HG03432 (cell line): Measurements from ENCODE around the gene CFAP251.
"Not testable (repeated sequence)": the region's sequence is repeated elsewhere in the genome, so short reads cannot be mapped to it uniquely, and the experiment has no call there.

Experiments used
- ATAC-seq: cut with Tn5 transposase; IDR thresholded peaks from one replicate; pipeline ENCODE4 v1.9.1; 2021; ENCODE audit warnings: mild to moderate bottlenecking, moderate library complexity; ENCODE audit not compliant: unreplicated experiment

CFAP251 gene

DNA sequence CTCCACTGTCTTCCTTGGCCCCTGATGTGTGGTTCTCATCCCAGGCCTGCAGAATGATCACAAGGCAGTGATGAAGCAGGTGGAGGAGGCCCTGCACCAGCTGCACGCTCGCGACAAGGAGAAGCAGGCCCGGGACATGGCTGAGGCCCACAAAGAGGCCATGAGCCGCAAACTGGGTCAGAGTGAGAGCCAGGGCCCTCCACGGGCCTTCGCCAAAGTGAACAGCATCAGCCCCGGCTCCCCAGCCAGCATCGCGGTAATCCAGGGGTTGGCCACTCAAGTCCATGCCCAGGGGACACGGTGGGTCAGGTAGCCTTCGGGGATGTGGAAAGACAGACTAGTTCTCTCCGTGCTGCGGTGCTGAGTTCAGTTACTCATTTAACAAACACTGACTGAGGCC lies 18.8 kb upstream of the CFAP251 start:
- no peak for ATAC-seq

- no peak for ATAC-seq
These were observed 15.2 kb upstream of the CFAP251 start for GRCh38 chr12:121903202-121903601.

DNA sequence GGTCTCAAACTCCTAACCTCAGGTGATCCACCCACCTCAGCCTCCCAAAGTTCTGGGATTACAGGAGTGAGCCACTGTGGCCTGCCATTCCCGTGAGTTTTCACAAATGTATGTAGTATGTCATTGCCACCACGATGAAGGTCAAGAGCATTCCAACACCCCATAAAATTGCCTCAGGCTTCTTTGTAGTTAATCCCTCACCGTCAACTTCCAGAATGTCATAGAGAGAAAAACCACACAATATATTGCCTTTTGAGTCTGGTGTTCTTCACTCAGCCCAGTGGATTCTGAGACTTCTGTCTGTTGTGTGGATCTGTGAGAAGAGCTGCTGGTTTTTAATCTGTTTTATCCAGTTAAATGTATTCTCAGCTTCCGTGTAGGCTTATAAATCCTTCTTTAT lies 12.6 kb upstream of the CFAP251 start:
- no peak for ATAC-seq

DNA sequence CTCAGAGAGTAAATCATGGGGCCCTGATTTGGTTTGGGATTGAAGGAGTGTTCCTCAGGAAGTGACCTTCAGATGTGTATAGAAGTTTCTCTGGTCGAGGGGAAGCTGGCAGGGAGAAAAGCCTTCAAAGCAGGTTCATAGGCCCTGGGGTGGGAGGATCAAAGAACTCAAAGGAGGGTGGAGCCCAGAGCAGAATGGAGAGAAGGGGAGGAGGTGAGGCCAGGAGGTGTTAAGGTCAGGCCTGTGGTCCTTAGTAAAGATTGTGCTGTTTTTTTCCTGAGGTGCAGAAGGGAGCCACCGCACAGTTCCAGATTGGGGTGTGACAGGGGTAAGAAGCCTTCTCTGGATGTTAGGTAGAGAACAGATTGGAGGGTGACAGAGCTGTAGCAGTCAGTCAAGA lies 9.7 kb upstream of the CFAP251 start:
- ATAC-seq: no peak

DNA sequence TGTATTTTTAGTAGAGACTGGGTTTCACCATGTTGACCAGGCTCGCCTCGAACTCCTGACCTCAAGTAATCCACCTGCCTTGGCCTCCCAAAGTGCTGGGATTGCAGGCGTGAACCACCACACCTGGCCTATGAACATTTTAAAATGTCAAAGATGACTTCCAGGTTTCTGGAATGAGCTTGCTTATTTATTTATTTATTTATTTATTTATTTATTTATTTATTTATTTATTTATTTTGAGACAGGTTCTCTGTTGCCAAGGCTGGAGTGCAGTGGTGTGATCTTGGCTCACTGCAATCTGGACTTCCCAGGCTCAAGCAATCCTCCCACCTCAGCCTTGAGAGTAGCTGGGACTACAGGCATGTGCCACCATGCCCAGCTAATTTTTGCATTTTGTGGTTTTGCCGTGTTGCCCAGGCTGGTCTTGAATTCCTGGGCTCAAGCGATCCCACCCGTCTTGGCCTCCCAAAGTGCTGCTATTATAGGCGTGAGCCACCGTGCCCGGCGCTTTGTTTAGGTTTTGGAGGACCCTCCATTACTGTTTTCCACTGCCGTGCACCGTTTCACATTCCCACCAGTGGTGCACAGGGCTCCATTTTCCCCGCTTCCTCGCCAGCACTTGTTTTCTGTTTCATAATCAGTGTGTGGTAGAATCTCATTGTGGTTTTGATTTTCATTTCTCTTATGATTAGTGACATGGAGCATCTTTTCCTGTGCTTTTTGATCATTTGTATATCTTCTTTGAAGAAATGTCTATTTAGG lies 6.4 kb upstream of the CFAP251 start:
- no peak for ATAC-seq

- no peak for ATAC-seq
These were observed 2.5 kb upstream of the CFAP251 start for GRCh38 chr12:121915841-121916321.

GRCh38 chr12:121916719-121917118 lies 1.7 kb upstream of the CFAP251 start:
- no peak for ATAC-seq

DNA sequence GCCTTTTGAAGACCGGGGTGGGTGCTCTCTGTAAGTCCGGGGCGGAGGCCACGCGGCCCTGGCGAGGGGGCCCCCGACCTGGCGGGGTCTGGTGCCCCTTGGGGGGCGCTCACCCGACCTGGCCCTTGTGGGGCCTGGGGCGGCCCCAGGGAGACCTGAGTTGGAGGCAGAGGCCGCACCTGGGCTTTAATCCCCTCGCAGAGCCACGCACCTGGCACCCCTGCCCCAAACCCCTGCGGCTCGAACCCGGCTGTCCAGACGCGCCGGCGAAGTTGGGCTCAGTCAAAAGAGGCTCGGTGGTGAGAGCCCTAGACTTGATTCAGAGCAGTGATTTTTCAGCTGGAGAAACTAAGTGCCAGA lies 267 bp downstream of the CFAP251 start:
- no peak for ATAC-seq

GRCh38 chr12:121921066-121921465 lies 2.7 kb downstream of the CFAP251 start:
- no peak for ATAC-seq

- no peak for ATAC-seq
These were observed 6.9 kb downstream of the CFAP251 start for GRCh38 chr12:121925358-121925695.

GRCh38 chr12:121926874-121927706 lies 8.7 kb downstream of the CFAP251 start:
- ATAC-seq: no peak

DNA sequence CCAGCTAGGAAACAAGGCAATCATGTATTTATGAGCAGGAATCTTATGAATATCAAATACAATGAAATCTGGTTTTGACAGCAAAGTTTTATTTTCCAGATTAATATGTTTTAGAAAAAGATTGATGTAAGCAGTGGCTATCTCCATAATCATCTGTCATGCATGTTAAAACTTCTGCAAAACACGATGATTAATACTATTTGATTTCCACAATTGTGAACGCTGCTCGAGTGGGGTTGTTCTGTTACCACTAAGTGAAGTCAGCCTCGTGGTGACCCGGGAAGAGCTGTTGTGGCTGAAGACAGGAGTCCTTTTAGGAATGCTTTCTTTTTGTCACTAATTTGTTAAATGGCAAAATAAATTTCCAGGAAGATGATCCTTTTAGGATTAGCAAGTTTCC lies 9.4 kb downstream of the CFAP251 start:
- ATAC-seq: no peak

DNA sequence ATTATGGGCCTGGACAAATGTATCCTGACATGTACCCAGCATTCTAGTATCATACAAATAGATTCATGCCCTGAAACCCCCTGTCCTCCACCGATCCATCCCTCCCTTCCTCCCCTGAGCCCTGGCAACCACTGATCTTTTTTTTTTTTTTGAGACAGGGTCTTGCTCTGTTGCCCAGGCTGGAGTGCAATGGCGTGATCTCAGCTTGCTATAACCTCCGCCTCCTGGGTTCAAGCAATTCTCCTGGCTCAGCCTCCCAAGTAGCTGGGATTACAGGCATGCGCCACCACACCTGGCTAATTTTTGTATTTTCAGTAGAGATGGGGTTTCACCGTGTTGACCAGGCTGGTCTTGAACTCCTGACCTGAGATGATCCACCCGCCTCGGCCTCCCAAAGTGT lies 11.2 kb downstream of the CFAP251 start:
- ATAC-seq: not testable (repeated sequence)

DNA sequence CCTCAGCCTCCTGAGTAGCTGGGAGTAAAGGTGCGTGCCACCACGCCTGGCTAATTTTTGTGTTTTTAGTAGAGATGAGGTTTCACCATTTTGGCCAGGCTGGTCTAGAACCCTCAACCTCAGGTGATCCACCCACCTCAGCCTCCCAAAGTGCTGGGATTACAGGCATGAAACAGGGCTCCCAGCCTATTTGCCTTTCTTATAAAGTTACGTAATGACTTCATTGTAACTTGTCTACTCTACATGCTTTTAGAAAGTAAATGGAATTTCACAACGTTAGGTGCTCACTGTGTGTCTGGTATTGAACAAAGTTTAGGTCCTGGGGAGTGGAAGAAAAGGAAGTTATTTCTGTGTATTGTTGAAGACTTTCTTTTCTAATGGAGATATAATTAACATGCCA lies 12.5 kb downstream of the CFAP251 start:
- ATAC-seq: no peak

- no peak for ATAC-seq
These were observed 13.8 kb downstream of the CFAP251 start for GRCh38 chr12:121932176-121932536.

DNA sequence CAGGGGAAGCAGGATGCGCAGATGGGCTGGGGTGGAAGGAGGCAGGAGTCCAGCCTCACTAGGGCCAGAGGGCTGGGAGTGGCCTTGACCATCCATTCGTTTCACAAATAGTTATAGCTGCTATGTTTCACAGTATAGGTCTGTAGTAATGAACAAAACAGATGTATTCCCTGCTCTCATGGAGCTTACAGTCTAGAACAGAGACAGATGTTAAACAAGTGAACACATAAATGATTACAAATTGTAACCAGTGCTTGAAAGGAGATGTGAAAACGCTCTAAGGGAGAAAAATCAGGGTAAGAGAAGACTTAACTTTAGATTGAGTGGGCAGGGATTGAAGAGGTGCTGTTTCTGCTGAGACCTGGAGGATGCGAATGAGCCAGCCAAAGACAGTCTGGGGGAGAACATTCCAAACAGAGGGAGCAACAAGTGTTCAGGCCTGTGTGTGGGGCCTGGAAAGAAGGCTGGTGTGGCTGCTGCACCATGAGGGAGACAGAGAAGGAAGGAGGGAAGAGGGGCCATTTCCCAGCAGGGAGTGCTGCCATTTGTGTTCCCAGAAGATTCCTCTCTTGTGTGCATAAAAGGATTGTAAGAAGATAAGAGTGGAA lies 14.6 kb downstream of the CFAP251 start:
- ATAC-seq: no peak

- no peak for ATAC-seq
These were observed 15.3 kb downstream of the CFAP251 start for GRCh38 chr12:121933522-121934308.

DNA sequence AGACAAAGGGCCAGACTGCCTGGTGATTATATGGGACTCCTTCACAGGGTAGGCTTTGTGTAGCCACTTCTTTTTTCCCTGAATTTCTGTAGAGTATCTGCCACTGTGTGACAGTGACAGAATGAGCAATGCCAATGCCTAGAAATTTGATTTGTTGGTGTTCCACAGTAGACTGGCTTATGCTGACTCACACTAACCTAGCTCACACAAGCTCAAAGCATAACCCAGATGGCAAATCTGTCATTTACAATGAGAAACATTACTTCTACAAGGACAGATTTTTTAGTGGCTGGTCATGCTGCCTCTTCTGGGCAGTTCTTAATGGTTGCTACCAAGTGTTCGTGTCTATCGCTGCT lies 15.9 kb downstream of the CFAP251 start:
- ATAC-seq: no peak

- no peak for ATAC-seq
These were observed 19.3 kb downstream of the CFAP251 start for GRCh38 chr12:121937654-121938053.

GRCh38 chr12:121939186-121939585 lies 20.8 kb downstream of the CFAP251 start:
- no peak for ATAC-seq
